ENCODE data around the gene ACTR3C. TPM values are rescaled to one million over a fixed set of nuclear protein-coding genes. Genes with fewer than 3 reads are reported as not detected.

Gene ACTR3C
- total RNA-seq, 2 donors from 2014 or later, result 0.92 TPM; not detected in 1

GRCh38 chr7:150343225-150343624 is 19.9 kb upstream of the ACTR3C start:
- Histone ChIP-seq H3K27me3 (ENCODE audit: control insufficient read depth, insufficient read depth, low read length, poor library complexity, severe bottlenecking) (peaks cover 27% of the 10 kb centered on the region), H3K27ac (ENCODE audit: low read depth, low read length) (no peak overlapping the region), H3K4me1 (ENCODE audit: control insufficient read depth, insufficient read depth, low read length) (peaks cover 5% of the 10 kb centered on the region), H3K36me3 (ENCODE audit: control insufficient read depth, insufficient read depth, low read length) (no peaks in the 10 kb centered on the region), H3K9ac (ENCODE audit: extremely low read depth, low read length, poor library complexity, severe bottlenecking) (no peak overlapping the region), H3K9me3 (ENCODE audit: control insufficient read depth, low read length) (peaks cover 18% of the 10 kb centered on the region), H3K4me3 (ENCODE audit: low read length) (no peak overlapping the region)
- 63 to 81% methylated on average over 1 to 2 of the region's 2 CpGs for WGBS, 2 experiments (ENCODE audit: insufficient coverage in 1 of 2, insufficient read length in 1 of 2)
- H3K36me3 Mint-ChIP-seq (ENCODE audit: low read depth), result no peaks in the 10 kb centered on the region
- no peak for TF ChIP-seq CTCF (conservative IDR thresholded peaks at IDR 0.05)
- no peak overlapping the region for H3K27ac Mint-ChIP-seq
- H3K9me3 Mint-ChIP-seq, result peaks cover 16% of the 10 kb centered on the region
- no peak for DNase-seq
- peaks cover 47% of the 10 kb centered on the region for H3K27me3 Mint-ChIP-seq (ENCODE audit: insufficient read depth)
- H3K4me1 Mint-ChIP-seq, result peaks cover 13% of the 10 kb centered on the region
- no peak overlapping the region for H3K4me3 Mint-ChIP-seq

- H3K27me3 ChIP-seq (ENCODE audit: control insufficient read depth, insufficient read depth, low read length, poor library complexity, severe bottlenecking), result peaks cover 27% of the 10 kb centered on the region
- TF ChIP-seq CTCF (conservative IDR thresholded peaks at IDR 0.05), result no peak
- H3K9ac ChIP-seq (ENCODE audit: extremely low read depth, low read length, poor library complexity, severe bottlenecking), result no peak overlapping the region
- H3K4me1 ChIP-seq (ENCODE audit: control insufficient read depth, insufficient read depth, low read length), result peaks cover 5% of the 10 kb centered on the region
- Mint-ChIP-seq H3K36me3 (ENCODE audit: low read depth) (peaks cover 6% of the 10 kb centered on the region), H3K27ac (no peak overlapping the region), H3K4me3 (peak overlapping the region; percentile 64), H3K4me1 (peaks cover 13% of the 10 kb centered on the region), H3K27me3 (ENCODE audit: insufficient read depth) (peaks cover 47% of the 10 kb centered on the region), H3K9me3 (peaks cover 16% of the 10 kb centered on the region)
- no peak overlapping the region for H3K27ac ChIP-seq (ENCODE audit: low read depth, low read length)
- H3K9me3 ChIP-seq (ENCODE audit: control insufficient read depth, low read length), result peaks cover 18% of the 10 kb centered on the region
- no peak overlapping the region for H3K4me3 ChIP-seq (ENCODE audit: low read length)
- DNase-seq, result no peak
- 79 to 84% methylated on average over 6 to 9 of the region's 9 CpGs for WGBS, 2 experiments (ENCODE audit: insufficient coverage in 1 of 2, insufficient read length in 1 of 2)
- no peaks in the 10 kb centered on the region for H3K36me3 ChIP-seq (ENCODE audit: control insufficient read depth, insufficient read depth, low read length)
These were observed 18.7 kb upstream of the ACTR3C start for GRCh38 chr7:150342121-150342408.

GRCh38 chr7:150341263-150342120 is 18.1 kb upstream of the ACTR3C start, which contains the start of gene RARRES2:
Gene RARRES2, minus strand, starts transcription at chr7:150341629. Its CDS starts 1,020 bp downstream, at chr7:150340609.
- H3K36me3 Mint-ChIP-seq (ENCODE audit: low read depth), result peaks cover 6% of the 10 kb centered on the region
- H3K27me3 Mint-ChIP-seq (ENCODE audit: insufficient read depth), result peaks cover 44% of the 10 kb centered on the region
- H3K9me3 ChIP-seq (ENCODE audit: control insufficient read depth, low read length), result peaks cover 18% of the 10 kb centered on the region
- peaks cover 27% of the 10 kb centered on the region for H3K27me3 ChIP-seq (ENCODE audit: control insufficient read depth, insufficient read depth, low read length, poor library complexity, severe bottlenecking)
- H3K4me1 ChIP-seq (ENCODE audit: control insufficient read depth, insufficient read depth, low read length), result peaks cover 5% of the 10 kb centered on the region
- WGBS, 2 experiments (ENCODE audit: insufficient coverage in 1 of 2, insufficient read length in 1 of 2), result 3 to 6% methylated on average over 26 to 46 of the region's 49 CpGs
- peaks cover 16% of the 10 kb centered on the region for H3K9me3 Mint-ChIP-seq
- H3K27ac ChIP-seq (ENCODE audit: low read depth, low read length), result no peak within 1 kb of the TSS
- H3K36me3 ChIP-seq (ENCODE audit: control insufficient read depth, insufficient read depth, low read length), result no peaks in the 10 kb centered on the region
- H3K27ac Mint-ChIP-seq, result peak within 1 kb of the TSS; percentile 52
- peak within 1 kb of the TSS; percentile 38 for H3K9ac ChIP-seq (ENCODE audit: extremely low read depth, low read length, poor library complexity, severe bottlenecking)
- H3K4me3 ChIP-seq (ENCODE audit: low read length), result peak within 1 kb of the TSS; percentile 76
- peak; percentile 84 for DNase-seq
- H3K4me3 Mint-ChIP-seq, result peak within 1 kb of the TSS; percentile 64
- no peak for TF ChIP-seq CTCF (conservative IDR thresholded peaks at IDR 0.05)
- peaks cover 13% of the 10 kb centered on the region for H3K4me1 Mint-ChIP-seq

Measured in endodermal cell (in vitro differentiated cells).